ENCODE measurements around the gene PPFIBP2. TPM values are rescaled to one million over a fixed set of nuclear protein-coding genes. Genes with fewer than 3 reads are reported as not detected.

PPFIBP2 gene
- total RNA-seq, 1 experiment from 2014 or later = 5.7 TPM

DNA sequence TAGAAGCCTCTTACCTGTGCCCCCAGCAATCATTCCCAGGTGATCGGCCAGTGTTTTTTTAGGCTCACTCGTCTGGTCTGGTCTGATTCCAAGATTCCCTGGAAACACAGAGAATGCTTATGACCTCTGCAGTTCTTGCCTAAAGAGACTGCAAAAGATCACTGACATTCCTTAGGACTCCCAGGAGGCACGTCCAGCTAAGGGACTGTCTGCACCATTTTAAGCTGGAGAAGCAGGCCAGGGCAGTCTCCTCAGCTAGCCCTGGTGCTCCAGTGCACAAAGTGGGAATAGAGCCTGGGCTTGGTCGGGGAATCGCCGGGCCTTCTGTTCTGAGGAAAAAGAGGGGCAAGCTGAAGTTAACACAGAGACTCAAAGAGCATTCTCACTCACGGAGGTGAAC lies 154.7 kb downstream of the PPFIBP2 start:
- H3K27me3 ChIP-seq (ENCODE audit: insufficient read depth, low read length) = no peaks in the 10 kb centered on the region
- no peak for DNase-seq (ENCODE audit: low read depth, low spot score)
- H2AFZ ChIP-seq (ENCODE audit: low read depth, low read length, poor library complexity, severe bottlenecking) = no peak overlapping the region
- ChIA-PET RAD21 (ENCODE audit: low non-redundant PET in 1 of 2, low total read pairs in 2 of 2, uncharacterized antibody in 2 of 2, unreplicated experiment in 2 of 2) (no interaction called here), CTCF (interaction anchor here (1.0 kb wide), 1 partner anchor 97 kb away, joined by 4 read pairs; no protein-coding TSS in a partner anchor), POLR2A (no interaction called here)
- H3K27ac ChIP-seq (ENCODE audit: low read depth, low read length) = no peak overlapping the region
- no peak overlapping the region for H3K9ac ChIP-seq (ENCODE audit: low read length)
- H3K4me3 ChIP-seq (replicated peaks in 1 of 2; ENCODE audit: low read depth in 1 of 2, low read length in 2 of 2) = no peak overlapping the region
- no peaks in the 10 kb centered on the region for H4K20me1 ChIP-seq (ENCODE audit: insufficient read depth)
- no peak for TF ChIP-seq POLR2A (IDR thresholded peaks at IDR 0.05; ENCODE audit: borderline replicate concordance, extremely low read depth, insufficient read depth, insufficient read length)
- no peak for TF ChIP-seq EZH2phosphoT487 (IDR thresholded peaks at IDR 0.05; ENCODE audit: borderline replicate concordance)
- no peak for TF ChIP-seq CEBPB (IDR thresholded peaks at IDR 0.05; ENCODE audit: low read depth)
- no peak for TF ChIP-seq JUND (IDR thresholded peaks at IDR 0.05)
- TF ChIP-seq, protein P1, sequence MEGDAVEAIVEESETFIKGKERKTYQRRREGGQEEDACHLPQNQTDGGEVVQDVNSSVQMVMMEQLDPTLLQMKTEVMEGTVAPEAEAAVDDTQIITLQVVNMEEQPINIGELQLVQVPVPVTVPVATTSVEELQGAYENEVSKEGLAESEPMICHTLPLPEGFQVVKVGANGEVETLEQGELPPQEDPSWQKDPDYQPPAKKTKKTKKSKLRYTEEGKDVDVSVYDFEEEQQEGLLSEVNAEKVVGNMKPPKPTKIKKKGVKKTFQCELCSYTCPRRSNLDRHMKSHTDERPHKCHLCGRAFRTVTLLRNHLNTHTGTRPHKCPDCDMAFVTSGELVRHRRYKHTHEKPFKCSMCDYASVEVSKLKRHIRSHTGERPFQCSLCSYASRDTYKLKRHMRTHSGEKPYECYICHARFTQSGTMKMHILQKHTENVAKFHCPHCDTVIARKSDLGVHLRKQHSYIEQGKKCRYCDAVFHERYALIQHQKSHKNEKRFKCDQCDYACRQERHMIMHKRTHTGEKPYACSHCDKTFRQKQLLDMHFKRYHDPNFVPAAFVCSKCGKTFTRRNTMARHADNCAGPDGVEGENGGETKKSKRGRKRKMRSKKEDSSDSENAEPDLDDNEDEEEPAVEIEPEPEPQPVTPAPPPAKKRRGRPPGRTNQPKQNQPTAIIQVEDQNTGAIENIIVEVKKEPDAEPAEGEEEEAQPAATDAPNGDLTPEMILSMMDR (IDR thresholded peaks at IDR 0.05 in 2 of 3, conservative IDR thresholded peaks at IDR 0.05 in 1 of 3; ENCODE audit: borderline replicate concordance in 1 of 3, insufficient read depth in 1 of 3, low read depth in 2 of 3, low read length in 2 of 3) = no peak
- intact Hi-C loops (cut with micrococcal nuclease) = loop anchor here (5.0 kb wide), 4 partner anchors 156 to 571 kb away; partner anchors contain the start of gene PPFIBP2
- peaks cover 7 to 13% of the 10 kb centered on the region in 2 experiments; a peak in 2 of 4 replicates for H3K4me1 ChIP-seq (ENCODE audit: control insufficient read depth in 1 of 2, insufficient read depth in 2 of 2, low read length in 2 of 2)
- ATAC-seq = no peak
- H3K9me2 ChIP-seq (ENCODE audit: insufficient read depth) = no peaks in the 10 kb centered on the region
- H3K36me3 ChIP-seq (ENCODE audit: control insufficient read depth in 1 of 2, insufficient read depth in 2 of 2, low read length in 2 of 2) = no peaks in the 10 kb centered on the region
- no peaks in the 10 kb centered on the region for H3K9me3 ChIP-seq (ENCODE audit: control insufficient read depth in 1 of 2, insufficient read depth in 1 of 2, low read depth in 1 of 2, low read length in 2 of 2)
- no peaks in the 10 kb centered on the region for H3K79me2 ChIP-seq (ENCODE audit: insufficient read depth, low read length)
- no TSS peak for BruUV-seq (replicated peaks)
- no peak overlapping the region for H3K4me2 ChIP-seq (ENCODE audit: low read length)

DNA sequence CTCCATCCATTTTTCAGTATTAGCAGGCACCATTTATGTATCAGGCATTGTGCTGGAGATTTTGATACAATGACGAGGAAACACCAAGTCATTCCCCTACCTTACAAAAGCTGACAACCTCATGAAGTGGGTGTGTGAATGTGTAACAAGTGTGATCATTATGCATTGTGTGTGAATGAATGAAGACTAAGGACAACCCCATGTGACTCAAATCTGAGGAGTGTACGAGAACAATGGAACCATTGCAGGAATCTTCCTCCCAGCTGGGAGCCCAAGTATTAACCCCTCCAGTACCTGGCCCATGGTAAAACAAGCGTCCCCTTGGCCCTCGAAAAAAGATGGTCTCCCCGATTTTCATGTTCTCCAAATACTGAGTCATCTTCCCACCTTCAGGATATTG lies 155.1 kb downstream of the PPFIBP2 start:
- Histone ChIP-seq H3K4me1 (ENCODE audit: control insufficient read depth in 1 of 2, insufficient read depth in 2 of 2, low read length in 2 of 2) (peaks cover 7 to 17% of the 10 kb centered on the region in 2 experiments; a peak in 2 of 4 replicates), H3K79me2 (ENCODE audit: insufficient read depth, low read length) (no peaks in the 10 kb centered on the region), H3K4me2 (ENCODE audit: low read length) (no peak overlapping the region), H2AFZ (ENCODE audit: low read depth, low read length, poor library complexity, severe bottlenecking) (no peak overlapping the region), H3K9me2 (ENCODE audit: insufficient read depth) (no peaks in the 10 kb centered on the region), H3K27ac (ENCODE audit: low read depth, low read length) (no peak overlapping the region), H3K36me3 (ENCODE audit: control insufficient read depth in 1 of 2, insufficient read depth in 2 of 2, low read length in 2 of 2) (no peaks in the 10 kb centered on the region), H3K4me3 (replicated peaks in 1 of 2; ENCODE audit: low read depth in 1 of 2, low read length in 2 of 2) (no peak overlapping the region), H3K9ac (ENCODE audit: low read length) (no peak overlapping the region), H4K20me1 (ENCODE audit: insufficient read depth) (no peaks in the 10 kb centered on the region), H3K27me3 (ENCODE audit: insufficient read depth, low read length) (no peaks in the 10 kb centered on the region), H3K9me3 (ENCODE audit: control insufficient read depth in 1 of 2, insufficient read depth in 1 of 2, low read depth in 1 of 2, low read length in 2 of 2) (no peaks in the 10 kb centered on the region)
- ChIA-PET RAD21 (ENCODE audit: low non-redundant PET in 1 of 2, low total read pairs in 2 of 2, uncharacterized antibody in 2 of 2, unreplicated experiment in 2 of 2) (no interaction called here), POLR2A (no interaction called here), CTCF (interaction anchor here (1.0 kb wide), 1 partner anchor 97 kb away, joined by 4 read pairs; no protein-coding TSS in a partner anchor)
- no TSS peak for BruUV-seq (replicated peaks)
- DNase-seq (ENCODE audit: low read depth, low spot score) (no peak), ATAC-seq (no peak)
- intact Hi-C loops (cut with micrococcal nuclease) = loop anchor here (5.0 kb wide), 4 partner anchors 157 to 572 kb away; partner anchors contain the start of gene PPFIBP2
- TF ChIP-seq ELF1 (IDR thresholded peaks at IDR 0.05; ENCODE audit: borderline replicate concordance, low read depth) = no peak
- no peak for TF ChIP-seq RAD21 (IDR thresholded peaks at IDR 0.05; ENCODE audit: low read depth)
- no peak for TF ChIP-seq JUND (IDR thresholded peaks at IDR 0.05)
- TF ChIP-seq SRF (IDR thresholded peaks at IDR 0.05; ENCODE audit: low read depth) = no peak
- no peak for TF ChIP-seq POLR2AphosphoS5 (IDR thresholded peaks at IDR 0.05; ENCODE audit: low read depth, low read length)
- TF ChIP-seq POLR2A (IDR thresholded peaks at IDR 0.05; ENCODE audit: borderline replicate concordance, extremely low read depth, insufficient read depth, insufficient read length) = no peak
- no peak for TF ChIP-seq EZH2 (IDR thresholded peaks at IDR 0.05)
- TF ChIP-seq, protein P2, sequence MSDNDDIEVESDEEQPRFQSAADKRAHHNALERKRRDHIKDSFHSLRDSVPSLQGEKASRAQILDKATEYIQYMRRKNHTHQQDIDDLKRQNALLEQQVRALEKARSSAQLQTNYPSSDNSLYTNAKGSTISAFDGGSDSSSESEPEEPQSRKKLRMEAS (IDR thresholded peaks at IDR 0.05) = no peak
- no peak for TF ChIP-seq EGR1 (IDR thresholded peaks at IDR 0.05; ENCODE audit: low read depth)
- no peak for TF ChIP-seq ZFX (IDR thresholded peaks at IDR 0.05)
- no peak for TF ChIP-seq SIN3A (IDR thresholded peaks at IDR 0.05; ENCODE audit: low read depth)
- TF ChIP-seq, protein P1 (IDR thresholded peaks at IDR 0.05 in 2 of 3, conservative IDR thresholded peaks at IDR 0.05 in 1 of 3; ENCODE audit: borderline replicate concordance in 1 of 3, insufficient read depth in 1 of 3, low read depth in 2 of 3, low read length in 2 of 3) = no peak
- TF ChIP-seq, protein P3, sequence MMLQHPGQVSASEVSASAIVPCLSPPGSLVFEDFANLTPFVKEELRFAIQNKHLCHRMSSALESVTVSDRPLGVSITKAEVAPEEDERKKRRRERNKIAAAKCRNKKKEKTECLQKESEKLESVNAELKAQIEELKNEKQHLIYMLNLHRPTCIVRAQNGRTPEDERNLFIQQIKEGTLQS (IDR thresholded peaks at IDR 0.05) = no peak
- TF ChIP-seq CEBPB (IDR thresholded peaks at IDR 0.05; ENCODE audit: low read depth) = no peak

Measured in HCT116 (cell line).